ENCODE data around the gene MAP1B. TPM values are rescaled to one million over a fixed set of nuclear protein-coding genes. Genes with fewer than 3 reads are reported as not detected.

Gene MAP1B
- total and polyA plus RNA-seq, 10 of the 15 experiments (the other 5 are each of a cell fraction or from before 2014, with no cell fraction given): 0.02 to 0.81 (median 0.06) TPM; not detected in 1

GRCh38 chr5:72208324-72208926 is 101.2 kb downstream of the MAP1B start:
- no peaks in the 10 kb centered on the region for H3K4me1 ChIP-seq (ENCODE audit: control insufficient read depth, insufficient read depth, low read length)
- BruUV-seq (replicated peaks): no TSS peak
- no peaks in the 10 kb centered on the region for H3K79me2 ChIP-seq (ENCODE audit: control insufficient read depth, insufficient read depth, low read length)
- H3K9ac ChIP-seq (ENCODE audit: control insufficient read depth, insufficient read depth, low read length): no peak overlapping the region
- ChIA-PET CTCF (interaction anchor here (1.2 to 1.4 kb wide), 2 partner anchors 9 to 26 kb away, joined by 3 read pairs; no protein-coding TSS in a partner anchor), RAD21 (ENCODE audit: unreplicated experiment) (no interaction called here), POLR2A (interaction anchor here (0.6 kb wide), 1 partner anchor 143 kb away, joined by 5 read pairs; no protein-coding TSS in a partner anchor), SMC1A (ENCODE audit: uncharacterized antibody, unreplicated experiment) (interaction anchor here (0.5 to 0.7 kb wide), 3 partner anchors 9 to 100 kb away, joined by 3 to 4 read pairs (median 3); no protein-coding TSS in a partner anchor)
- ATAC-seq: no peak
- H4K20me1 ChIP-seq (ENCODE audit: control insufficient read depth, insufficient read depth): no peaks in the 10 kb centered on the region
- no peak overlapping the region for H3K4me2 ChIP-seq (ENCODE audit: control insufficient read depth, insufficient read depth)
- H2AFZ ChIP-seq (ENCODE audit: control insufficient read depth, low read depth, low read length): no peak overlapping the region
- intact Hi-C loops (cut with micrococcal nuclease; ENCODE audit: unreplicated experiment) (no loop called here), in situ Hi-C loops (cut with MboI) (no loop called here)
- 93% methylated on average over 3 of the region's 3 CpGs for WGBS (ENCODE audit: insufficient coverage, insufficient replicate concordance, low lambda C conversion rate, missing lambda C conversion rate)
- H3K36me3 ChIP-seq (ENCODE audit: control insufficient read depth in 2 of 2, insufficient read depth in 2 of 2, low read length in 1 of 2): no peaks in the 10 kb centered on the region
- no peak for DNase-seq (ENCODE audit: low read depth, low spot score)
- H3K9me3 ChIP-seq (replicated peaks; ENCODE audit: control insufficient read depth, insufficient read depth, low read length): no peaks in the 10 kb centered on the region
- no peak for FAIRE-seq
- no peak overlapping the region for H3K4me3 ChIP-seq
- no peaks in the 10 kb centered on the region for H3K27me3 ChIP-seq (replicated peaks in 1 of 2; ENCODE audit: control insufficient read depth in 2 of 2, insufficient read depth in 2 of 2, low read length in 1 of 2)
- H3K27ac ChIP-seq (ENCODE audit: control insufficient read depth, insufficient read depth): no peak overlapping the region
- TF ChIP-seq RELB (IDR thresholded peaks at IDR 0.05; ENCODE audit: low read depth): no peak
- TF ChIP-seq ATF2 (IDR thresholded peaks at IDR 0.05; ENCODE audit: low read length): no peak
- no peak for TF ChIP-seq TCF12 (IDR thresholded peaks at IDR 0.05; ENCODE audit: low read depth, low read length)
- TF ChIP-seq, protein P1, sequence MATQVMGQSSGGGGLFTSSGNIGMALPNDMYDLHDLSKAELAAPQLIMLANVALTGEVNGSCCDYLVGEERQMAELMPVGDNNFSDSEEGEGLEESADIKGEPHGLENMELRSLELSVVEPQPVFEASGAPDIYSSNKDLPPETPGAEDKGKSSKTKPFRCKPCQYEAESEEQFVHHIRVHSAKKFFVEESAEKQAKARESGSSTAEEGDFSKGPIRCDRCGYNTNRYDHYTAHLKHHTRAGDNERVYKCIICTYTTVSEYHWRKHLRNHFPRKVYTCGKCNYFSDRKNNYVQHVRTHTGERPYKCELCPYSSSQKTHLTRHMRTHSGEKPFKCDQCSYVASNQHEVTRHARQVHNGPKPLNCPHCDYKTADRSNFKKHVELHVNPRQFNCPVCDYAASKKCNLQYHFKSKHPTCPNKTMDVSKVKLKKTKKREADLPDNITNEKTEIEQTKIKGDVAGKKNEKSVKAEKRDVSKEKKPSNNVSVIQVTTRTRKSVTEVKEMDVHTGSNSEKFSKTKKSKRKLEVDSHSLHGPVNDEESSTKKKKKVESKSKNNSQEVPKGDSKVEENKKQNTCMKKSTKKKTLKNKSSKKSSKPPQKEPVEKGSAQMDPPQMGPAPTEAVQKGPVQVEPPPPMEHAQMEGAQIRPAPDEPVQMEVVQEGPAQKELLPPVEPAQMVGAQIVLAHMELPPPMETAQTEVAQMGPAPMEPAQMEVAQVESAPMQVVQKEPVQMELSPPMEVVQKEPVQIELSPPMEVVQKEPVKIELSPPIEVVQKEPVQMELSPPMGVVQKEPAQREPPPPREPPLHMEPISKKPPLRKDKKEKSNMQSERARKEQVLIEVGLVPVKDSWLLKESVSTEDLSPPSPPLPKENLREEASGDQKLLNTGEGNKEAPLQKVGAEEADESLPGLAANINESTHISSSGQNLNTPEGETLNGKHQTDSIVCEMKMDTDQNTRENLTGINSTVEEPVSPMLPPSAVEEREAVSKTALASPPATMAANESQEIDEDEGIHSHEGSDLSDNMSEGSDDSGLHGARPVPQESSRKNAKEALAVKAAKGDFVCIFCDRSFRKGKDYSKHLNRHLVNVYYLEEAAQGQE (IDR thresholded peaks at IDR 0.05; ENCODE audit: low read depth, low read length): no peak
- TF ChIP-seq LARP7 (IDR thresholded peaks at IDR 0.05): no peak
- TF ChIP-seq BHLHE40 (IDR thresholded peaks at IDR 0.05; ENCODE audit: borderline replicate concordance in 1 of 2, low read depth in 2 of 2, low read length in 1 of 2): no peak
- no peak for TF ChIP-seq NBN (IDR thresholded peaks at IDR 0.05)
- TF ChIP-seq, protein P2, sequence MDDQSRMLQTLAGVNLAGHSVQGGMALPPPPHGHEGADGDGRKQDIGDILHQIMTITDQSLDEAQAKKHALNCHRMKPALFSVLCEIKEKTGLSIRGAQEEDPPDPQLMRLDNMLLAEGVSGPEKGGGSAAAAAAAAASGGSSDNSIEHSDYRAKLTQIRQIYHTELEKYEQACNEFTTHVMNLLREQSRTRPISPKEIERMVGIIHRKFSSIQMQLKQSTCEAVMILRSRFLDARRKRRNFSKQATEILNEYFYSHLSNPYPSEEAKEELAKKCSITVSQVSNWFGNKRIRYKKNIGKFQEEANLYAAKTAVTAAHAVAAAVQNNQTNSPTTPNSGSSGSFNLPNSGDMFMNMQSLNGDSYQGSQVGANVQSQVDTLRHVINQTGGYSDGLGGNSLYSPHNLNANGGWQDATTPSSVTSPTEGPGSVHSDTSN (IDR thresholded peaks at IDR 0.05; ENCODE audit: insufficient replicate concordance, low read depth, low read length): no peak
- TF ChIP-seq PRDM15 (CRISPR knock-in tag; IDR thresholded peaks at IDR 0.05): no peak
- TF ChIP-seq ASH2L (IDR thresholded peaks at IDR 0.05; ENCODE audit: borderline replicate concordance, low read depth): no peak
- TF ChIP-seq STAT3 (IDR thresholded peaks at IDR 0.05; ENCODE audit: low read depth, low read length): no peak

Data from GM12878 (cell line).